Tongue (tissue), 2 donors: Measurements from ENCODE around the gene FGF14. TPM values are rescaled to one million over a fixed set of nuclear protein-coding genes. Genes with fewer than 3 reads are reported as not detected.
"Not testable (repeated sequence)": the region's sequence is repeated elsewhere in the genome, so short reads cannot be mapped to it uniquely, and the experiment has no call there.

Source experiments
- DNase-seq: peaks from one replicate; pipeline ENCODE4 v3.0.0-alpha.2; 2015
- total RNA-seq: library from RNA; depleted of rRNA; stranded (reverse); fragments of >200 nt; gene quantifications from one replicate; pipeline ENCODE4 v1.2.3, GENCODE V29; 2014

Gene FGF14
- total RNA-seq, 1 donor from 2014 or later: 0.21 TPM

DNA sequence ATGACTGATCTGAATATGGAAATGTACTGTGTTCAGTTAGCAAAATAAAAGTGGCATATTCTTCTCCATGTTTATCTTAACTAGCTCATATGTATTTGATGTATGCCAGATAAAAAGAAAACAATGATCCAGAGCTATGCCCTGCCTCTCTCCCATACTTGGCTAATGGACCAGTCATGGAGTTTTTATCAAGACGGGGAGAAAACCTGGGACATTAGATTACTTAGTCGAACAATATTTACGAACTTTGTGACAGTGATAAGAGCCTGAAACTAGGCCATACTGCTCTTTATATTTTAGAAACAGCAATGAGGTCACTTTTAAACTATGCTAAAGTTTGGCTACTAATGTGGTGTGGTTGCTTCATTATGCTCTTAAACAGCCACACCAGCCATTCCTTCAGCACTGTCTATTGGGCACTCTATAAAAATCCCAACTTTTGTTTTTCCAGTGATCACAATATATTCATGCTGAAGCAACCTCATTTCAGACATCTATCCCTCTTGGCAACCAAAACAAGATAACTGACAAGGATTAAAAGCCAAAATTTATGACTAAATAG is 265.0 kb downstream of the FGF14 start:
- DNase-seq: no peak

DNA sequence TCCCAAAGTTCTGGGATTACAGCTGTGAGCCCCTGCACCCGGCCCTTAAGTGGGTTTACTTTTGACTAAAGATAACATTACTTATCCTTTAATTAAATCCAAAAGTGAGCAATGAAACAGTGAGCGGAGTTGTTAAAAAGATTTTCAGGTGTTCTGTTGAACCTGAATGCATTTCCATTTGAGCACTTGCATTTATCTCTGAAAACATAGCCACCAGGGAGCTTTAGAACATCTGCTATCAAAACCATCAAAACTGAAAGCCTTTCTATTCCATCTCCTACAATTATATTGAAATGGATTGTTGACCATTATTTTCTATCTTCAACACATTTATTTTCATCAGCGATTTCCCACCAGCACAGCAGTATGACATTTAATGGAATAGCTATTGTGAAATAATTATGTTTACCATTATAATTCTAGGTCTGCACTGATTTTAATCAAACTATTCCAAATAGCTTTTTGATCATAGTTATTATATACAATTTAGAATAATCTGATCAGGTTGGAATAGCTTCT is 269.0 kb downstream of the FGF14 start:
- DNase-seq: no peak

DNA sequence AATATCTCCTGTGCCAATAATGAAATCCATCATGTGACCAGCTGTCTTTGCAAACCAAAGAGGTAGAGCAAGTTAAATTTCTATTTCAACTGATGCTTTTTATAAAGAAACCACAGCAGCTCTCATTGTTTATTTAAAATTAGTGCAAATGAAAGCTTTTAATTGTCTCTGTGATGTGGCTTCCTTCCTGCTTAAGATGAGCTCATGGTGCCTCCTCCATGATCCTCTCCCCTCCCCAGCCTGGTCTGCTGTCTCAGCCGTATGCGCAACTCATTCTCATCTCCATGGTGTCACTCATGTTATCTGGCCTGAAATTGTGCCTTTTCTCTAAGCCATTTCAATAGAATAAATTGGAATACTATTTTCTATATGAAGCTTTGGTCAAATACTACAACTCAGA is 270.6 kb downstream of the FGF14 start:
- DNase-seq: no peak

DNA sequence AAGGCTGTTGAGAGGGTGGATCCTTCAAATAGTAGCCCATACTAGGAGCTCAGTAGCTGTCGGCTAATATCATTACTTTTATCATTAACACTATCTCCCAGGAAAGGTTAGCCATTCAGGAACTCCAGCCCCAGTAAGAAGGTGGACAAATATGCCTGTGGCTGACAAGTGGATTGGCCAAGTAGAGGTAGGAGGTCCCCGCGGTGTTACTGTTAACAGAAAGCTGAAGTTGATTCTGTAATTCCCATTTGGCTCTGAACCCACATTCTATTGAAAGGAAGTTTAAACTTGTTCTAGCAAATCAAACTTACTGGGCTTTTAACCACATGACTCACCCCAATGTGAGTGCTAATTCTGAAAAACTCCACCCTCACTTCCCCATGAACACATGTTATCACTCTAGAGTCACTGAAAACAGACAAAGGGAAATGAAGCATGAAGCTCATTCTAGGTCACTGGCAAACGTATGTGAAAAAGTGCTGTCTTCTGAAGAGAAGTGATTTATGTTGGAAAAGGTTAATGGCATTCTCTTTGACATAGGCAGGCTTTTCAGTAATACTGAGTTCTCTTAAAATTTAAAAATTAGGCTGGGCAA is 273.5 kb downstream of the FGF14 start:
- DNase-seq: peak; percentile 27

DNA sequence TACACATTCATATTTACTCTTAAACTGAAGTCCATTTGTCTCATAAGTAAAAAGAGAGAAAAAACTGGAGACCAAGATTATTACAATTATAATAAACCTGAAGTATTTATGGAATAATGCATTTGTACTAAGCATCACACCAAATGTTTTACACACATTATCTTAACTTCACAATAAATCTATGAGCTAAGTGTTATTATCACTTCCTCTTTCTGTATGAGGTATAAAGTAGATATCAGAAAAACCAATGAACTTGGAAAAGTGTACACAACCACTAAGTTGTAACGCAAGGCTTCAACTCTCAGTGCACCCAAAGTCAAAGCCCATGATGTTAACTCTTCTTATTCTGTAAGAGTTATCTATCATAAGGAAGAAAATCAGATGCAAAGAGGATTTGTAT is 274.7 kb downstream of the FGF14 start:
- no peak for DNase-seq

DNA sequence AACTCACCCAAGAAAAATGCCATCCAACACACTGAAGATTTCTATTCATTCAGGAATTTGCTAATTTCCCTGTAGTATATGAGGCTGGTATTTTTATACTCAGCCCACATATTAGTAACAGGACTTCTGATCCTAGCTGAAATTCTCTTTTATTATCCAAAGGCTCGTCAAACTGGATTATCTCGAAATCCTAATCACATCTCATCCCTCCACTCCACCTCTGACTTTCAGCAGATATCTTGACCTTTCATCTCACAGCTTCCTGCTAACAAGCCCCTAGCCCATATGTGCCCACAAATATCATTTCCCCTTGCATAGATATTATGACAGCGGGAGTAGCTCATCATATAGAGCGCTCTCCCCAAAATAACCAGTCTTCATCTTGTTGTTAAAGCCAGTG is 279.7 kb downstream of the FGF14 start:
- DNase-seq: no peak

DNA sequence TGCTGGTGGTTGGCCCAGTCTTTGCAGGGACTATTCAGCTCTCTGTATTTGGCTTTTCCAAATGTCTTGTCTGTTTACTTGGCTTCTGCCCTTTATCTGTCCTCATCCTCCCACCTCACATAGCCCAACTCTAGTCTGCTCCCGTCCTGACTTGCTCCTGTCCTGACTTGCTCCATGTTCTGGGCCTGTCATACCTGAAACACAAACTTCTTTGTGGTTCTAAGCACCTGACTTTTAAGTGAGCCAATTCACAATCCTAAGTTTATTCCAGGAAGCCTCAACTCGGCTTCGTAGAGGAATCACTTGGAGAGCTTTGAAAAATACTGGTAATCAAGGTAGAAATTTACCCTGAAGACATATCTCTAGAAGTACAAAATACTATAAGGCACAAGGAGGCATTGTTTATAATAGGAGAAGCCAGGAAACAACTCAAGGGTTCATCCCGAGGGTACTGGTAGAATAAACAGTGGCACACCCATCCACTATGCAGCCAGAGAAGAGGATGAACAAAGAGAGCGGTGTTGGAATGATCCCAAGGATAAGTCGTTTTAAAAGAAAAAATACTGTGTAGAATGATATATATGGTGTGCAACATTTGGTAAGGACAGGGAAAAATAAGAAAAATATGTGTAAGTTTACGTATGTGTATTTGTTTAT is 284.5 kb downstream of the FGF14 start:
- DNase-seq: no peak

DNA sequence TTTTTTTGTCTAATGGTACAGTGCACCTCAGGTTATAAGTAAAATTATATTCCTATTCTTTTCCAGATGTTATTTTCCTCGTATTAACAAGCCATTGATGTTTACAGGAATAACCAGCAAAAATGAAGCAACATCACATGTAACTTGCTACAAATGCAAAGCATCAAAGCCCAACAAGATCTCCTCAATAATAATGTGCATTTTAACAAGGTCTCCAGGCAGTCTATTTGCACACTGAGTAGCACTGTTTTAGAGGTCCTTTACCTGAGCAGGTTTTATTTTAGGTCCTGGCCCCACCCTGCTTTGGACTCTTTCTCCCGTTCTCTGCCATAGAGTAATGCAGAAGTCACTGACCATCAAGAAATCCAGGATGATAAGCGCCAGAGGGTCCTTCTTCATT is 298.4 kb downstream of the FGF14 start:
- no peak for DNase-seq

DNA sequence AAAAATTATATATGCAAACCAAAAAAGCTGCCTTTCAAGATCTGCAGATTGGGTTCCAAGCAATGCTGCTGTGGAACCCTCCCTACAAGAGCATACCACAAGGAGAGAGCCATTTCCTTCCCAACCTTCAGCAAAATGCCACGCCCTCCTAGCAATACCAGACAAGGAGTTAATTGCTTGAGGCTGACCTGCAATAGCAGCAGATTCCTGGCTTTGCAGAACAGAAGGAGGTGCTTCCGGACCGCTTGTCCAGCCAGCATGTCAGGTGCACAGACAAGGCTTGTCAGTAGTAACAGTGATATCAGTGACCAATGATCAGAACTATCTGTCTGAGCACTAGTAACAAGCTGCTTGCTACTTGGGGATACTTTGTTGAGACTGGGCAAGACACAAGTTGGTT is 301.6 kb downstream of the FGF14 start:
- no peak for DNase-seq

DNA sequence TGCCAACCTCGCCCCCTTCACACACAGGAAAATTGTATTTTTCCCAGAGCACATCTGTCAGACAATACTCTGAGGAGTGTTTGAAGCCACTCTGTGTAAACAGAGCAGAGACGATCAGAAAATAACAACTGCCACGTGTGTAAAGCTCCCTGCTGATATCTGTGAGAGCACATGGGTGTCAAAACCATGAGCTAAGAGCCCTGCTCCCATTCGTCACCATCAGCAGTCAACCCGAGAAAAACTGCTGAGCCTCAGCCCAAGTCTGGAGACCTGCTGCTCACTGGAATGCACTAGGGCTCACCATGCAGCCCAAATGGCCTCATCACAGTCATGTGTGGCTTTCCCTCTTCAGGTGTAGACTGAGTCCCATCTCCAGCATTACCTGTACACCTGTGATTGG is 304.1 kb downstream of the FGF14 start:
- DNase-seq: no peak

DNA sequence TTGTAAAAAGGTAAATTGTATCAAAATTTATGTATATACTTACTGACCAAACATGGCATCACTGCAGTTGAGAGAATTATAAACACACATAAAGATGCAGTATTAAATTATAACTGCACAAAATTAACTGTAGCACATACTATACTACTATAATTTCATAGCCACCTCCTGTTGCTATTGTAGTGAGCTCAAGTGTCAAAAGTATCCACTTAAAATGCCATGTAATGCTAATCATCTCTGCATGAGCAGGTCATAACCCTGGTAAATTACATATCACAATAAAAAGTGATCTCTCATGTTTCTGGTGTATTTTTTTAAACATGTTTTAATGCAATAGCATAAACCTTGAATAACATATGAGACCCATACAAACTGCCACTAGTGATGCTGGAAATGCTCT is 308.6 kb downstream of the FGF14 start:
- DNase-seq: not testable (repeated sequence)

DNA sequence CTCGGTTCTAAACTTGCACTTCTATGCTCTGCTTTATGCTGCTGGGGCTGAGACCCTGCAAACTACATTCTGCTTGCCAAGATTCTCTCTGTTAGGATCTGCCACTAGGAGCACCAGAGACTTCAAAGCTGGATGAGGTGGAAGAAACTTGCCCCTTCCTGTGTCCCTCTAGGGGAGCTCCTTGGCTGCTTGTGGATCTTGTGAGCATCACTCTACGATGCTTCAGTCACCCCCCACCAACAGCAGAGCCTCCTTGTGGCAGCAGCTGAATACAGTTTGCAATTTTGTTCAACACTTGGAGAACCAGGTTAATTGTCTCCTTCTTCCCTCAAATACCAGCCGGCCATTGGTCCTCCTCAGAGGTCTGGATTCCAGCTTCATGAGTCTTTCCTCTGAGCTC is 310.6 kb downstream of the FGF14 start:
- no peak for DNase-seq

DNA sequence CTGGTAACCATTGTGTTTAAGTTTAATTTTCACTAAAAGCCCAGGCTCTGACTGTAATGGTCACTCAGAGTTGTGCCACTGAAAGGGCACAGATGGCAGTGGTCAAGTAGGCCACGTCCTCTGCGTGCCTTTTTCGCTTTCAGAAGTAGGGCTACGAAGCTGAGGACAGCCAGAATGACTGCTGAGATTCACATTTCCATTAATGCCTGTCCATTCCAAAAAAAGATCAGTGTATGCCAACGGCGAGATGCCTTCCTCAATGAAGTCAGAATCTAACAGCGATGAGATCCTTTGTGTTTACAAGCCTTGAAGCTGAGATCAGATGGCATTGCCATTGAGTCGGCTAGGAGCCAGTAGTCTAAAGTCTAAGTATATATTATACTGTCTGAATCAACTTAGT is 311.3 kb downstream of the FGF14 start:
- DNase-seq: peak; percentile 16

DNA sequence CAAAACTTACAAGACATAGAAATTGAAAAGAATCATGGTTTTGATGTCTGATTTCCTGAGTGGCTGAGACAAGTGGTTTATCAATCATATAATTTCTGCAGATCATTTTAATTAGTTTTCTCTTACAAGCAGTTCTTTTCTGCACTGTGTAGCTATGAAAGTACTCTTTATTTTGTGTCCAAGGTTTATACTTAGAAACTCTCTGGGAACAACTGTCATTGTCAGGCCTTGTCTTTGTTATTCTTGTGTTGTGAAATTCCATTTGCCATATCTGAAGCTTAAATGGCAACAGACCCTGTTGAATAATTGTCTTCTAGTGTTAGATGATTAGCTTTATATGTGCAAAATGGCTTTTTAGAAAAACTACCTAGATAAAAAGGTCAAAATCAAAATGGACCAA is 312.1 kb downstream of the FGF14 start:
- no peak for DNase-seq

DNA sequence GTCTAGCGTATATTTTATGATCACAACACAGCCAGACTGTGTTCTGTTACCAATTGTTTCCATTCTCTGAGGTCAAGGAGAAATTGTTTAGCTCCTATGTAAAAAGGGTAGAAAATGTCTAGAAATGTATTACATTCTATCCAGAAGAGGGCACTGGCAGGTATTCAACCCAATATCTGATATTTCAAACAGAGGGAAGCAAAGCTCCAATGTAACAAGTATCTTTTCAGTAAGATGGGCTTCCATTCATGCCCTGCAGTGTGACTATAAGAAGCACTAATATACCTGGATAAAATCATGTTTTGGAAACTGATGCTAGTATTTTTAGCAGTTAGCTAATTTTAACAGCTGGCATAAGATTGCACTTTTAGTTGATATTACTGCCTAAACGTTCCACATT is 312.7 kb downstream of the FGF14 start:
- no peak for DNase-seq

DNA sequence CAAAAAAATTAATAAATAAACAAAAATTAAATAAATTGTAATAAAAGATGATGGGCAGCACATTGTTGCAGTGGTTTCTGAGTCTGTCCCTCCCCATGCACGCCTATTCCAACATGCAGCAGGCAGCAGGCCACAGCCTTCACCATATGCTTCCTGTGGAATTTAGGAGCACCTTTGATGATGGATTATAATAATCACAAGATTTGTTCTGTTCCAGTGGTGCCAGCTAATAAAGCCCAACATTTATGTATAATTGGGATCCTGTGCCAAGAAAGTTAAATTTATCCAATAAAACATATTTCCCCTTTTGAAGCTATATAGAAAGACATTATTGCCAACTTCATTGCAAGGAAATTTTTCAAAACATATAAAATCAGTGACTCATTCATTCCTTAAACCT is 328.6 kb downstream of the FGF14 start:
- DNase-seq: no peak

DNA sequence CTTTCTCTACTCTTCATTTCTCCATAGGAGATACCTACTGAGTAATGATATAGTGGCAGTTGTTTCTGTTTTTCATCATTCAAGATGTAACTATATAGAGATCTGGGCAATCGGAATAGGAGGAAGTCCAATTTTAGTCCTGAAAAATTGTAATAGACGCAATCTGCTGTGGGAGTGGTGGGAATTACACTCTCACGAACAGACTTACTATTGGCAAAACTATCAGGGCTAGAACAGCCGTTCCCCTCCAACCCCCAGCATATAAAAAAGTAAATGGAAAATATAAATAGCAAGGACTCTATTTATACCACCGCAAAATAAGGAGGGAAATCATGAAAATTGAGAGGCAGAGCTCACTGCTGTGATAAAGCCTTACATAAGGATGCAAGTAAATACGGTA is 330.1 kb downstream of the FGF14 start:
- DNase-seq: no peak

DNA sequence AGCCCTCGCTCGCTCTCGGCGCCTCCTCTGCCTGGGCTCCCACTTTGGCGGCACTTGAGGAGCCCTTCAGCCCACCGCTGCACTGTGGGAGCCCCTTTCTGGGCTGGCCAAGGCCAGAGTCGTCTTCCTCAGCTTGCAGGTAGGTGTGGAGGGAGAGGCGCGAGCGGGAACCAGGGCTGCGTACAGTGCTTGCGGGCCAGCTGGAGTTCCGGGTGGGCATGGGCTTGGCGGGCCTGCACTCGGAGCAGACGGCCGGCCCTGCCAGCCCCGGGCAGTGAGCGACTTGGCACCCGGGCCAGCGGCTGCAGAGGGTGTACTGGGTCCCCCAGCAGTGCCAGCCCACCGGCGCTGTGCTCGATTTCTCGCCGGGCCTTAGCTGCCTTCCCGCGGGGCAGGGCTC is 333.5 kb downstream of the FGF14 start:
- not testable (repeated sequence) for DNase-seq

DNA sequence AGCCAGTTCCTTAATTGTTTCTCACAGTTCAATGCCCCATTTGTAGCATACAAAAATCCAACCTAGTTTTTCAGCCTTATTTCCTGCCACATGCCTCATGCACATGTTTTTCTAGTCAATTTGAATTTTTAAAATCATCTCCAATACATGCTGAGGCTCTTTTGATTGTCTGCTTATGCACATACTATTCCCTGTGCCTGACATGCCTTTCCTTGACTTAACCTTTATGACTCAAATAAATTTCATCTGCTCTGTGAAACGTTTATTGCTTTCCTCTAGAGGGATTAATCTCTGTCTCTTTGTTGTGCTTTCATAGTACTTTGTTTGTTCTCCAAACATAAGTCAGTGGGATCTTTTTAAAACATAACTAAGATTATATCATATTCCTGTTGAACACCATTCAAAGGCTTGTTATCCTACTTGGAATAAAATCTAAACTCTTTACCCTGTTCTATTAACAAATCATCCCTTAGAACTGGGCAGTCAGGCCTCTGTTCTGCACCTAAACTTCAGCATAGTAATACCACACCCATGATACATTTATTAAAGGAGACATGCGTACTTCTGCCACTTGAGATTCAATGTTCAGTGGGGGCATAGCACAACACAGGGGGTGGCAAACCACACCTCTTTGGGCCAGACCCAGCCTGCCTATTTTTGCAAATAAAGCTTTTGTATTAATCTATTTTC is 346.6 kb downstream of the FGF14 start:
- no peak for DNase-seq

DNA sequence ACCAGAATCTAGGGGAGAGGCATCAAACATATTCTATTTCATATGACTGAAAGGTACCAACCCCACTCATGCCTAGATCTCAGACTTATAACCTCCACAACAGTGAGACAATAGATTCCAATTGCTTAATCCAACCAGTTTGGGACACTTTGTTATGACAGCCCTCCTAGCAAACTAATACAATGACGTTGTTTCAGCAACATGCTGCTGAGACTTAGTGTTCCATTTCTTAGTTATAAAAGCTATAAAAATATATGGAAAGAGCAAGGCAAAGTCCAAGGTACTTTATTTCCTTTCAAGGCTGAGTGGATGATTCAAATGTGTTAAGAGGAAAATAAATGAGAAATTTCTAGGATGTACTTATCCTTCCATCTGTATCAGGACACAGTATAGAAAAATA is 352.0 kb downstream of the FGF14 start:
- DNase-seq: no peak

DNA sequence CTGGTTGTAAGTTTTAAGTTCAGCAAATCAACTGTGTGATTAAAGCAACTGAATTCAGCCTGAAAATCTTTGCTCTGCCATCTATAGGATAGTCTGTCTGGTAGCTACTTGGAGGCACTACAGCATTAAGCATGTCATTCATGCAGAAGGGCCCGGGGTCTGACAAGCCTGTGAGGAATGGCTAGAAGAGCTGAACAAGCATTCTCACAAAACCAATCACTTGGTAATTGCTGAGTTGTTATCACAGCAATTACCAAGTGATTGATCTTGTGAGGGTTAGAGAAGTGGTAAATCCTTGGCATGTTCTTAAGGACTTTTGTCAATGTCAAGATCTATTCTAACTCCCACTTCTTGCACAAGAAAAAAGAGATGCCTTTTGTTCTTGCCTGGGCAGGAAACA is 356.1 kb downstream of the FGF14 start:
- no peak for DNase-seq

DNA sequence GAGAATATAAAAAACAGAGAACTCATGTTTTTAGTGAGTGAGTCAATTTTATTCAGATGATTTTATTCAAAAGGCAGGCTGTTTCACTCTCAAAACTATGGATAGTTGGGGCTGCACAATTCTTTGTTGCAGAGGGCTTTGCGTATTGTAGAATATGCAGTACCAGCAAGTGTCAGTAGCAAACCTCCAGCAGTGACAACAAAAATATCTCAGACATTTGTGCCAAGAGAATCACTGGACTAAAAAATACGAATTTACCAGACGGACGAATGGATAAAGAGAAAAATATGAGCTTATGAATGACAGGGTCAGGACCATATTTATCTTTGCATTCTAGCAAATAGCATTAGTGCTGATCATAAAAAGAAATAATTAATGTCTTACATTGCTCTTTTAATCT is 359.1 kb downstream of the FGF14 start:
- no peak for DNase-seq

DNA sequence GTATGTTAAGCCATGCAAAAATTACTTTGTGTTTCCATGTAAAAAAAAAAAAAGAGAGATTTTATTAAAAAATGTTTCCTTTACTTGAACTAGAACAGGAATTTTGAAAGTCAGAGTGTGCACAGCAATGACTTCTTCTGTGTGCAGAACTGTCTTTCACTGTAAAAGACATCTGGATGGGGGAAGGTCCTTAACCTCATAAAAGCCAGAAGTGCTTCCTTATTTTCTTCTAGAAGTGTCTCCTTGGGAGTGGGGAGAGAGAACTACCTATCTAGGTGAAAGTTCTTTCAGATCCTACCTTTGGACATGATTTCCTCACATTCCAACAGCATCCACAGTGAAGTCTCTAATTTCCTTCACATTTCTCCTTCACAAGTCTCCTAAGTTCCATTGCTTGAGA is 360.3 kb downstream of the FGF14 start:
- no peak for DNase-seq

DNA sequence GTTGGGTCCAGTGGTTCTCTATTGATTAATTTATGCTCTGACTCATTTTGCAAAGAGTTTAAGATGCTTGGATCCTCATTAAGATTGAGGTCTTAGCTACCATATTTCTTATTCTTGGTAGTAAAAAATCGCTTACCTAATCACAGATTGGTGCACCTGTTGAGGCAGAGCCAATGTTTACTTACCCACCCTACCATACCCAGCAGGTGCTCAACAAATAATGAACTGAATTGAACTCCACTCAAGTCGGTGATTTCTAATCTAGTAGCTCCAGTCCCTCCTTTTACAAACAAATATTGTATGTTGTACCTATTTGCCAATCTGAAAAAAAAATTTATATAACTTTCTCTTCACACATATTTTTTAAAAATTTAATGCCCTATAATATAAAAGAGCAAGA is 361.0 kb downstream of the FGF14 start:
- DNase-seq: no peak
